GM18909 (cell line): Measurements from ENCODE around the gene WNT9A.
"Not testable (repeated sequence)": the region's sequence is repeated elsewhere in the genome, so short reads cannot be mapped to it uniquely, and the experiment has no call there.

Experiments
- ATAC-seq: cut with Tn5 transposase; IDR thresholded peaks from one replicate; pipeline ENCODE4 v1.9.1; 2021; ENCODE audit warnings: mild to moderate bottlenecking; ENCODE audit not compliant: unreplicated experiment, poor library complexity

The WNT9A gene

GRCh38 chr1:227889047-227889862 lies 58.5 kb downstream of the WNT9A start:
- ATAC-seq: no peak

GRCh38 chr1:227888404-227889046 lies 59.2 kb downstream of the WNT9A start:
- no peak for ATAC-seq

GRCh38 chr1:227887697-227888403 lies 59.9 kb downstream of the WNT9A start:
- no peak for ATAC-seq

- ATAC-seq: no peak
These were observed 60.6 kb downstream of the WNT9A start for GRCh38 chr1:227886993-227887696.

- no peak for ATAC-seq
These were observed 61.2 kb downstream of the WNT9A start for GRCh38 chr1:227886503-227886961.

- no peak for ATAC-seq
These were observed 61.9 kb downstream of the WNT9A start for GRCh38 chr1:227885648-227886502.

- ATAC-seq: no peak
These were observed 62.5 kb downstream of the WNT9A start for GRCh38 chr1:227885135-227885647.

GRCh38 chr1:227884370-227885134 lies 63.2 kb downstream of the WNT9A start:
- no peak for ATAC-seq

GRCh38 chr1:227883641-227884301 lies 64.0 kb downstream of the WNT9A start:
- ATAC-seq: no peak

- no peak for ATAC-seq
These were observed 64.6 kb downstream of the WNT9A start for GRCh38 chr1:227883073-227883520.

GRCh38 chr1:227880342-227880924 lies 67.3 kb downstream of the WNT9A start:
- ATAC-seq: no peak

- ATAC-seq: not testable (repeated sequence)
These were observed 69.9 kb downstream of the WNT9A start for GRCh38 chr1:227877810-227878209.

GRCh38 chr1:227871892-227872291 lies 75.8 kb downstream of the WNT9A start:
- ATAC-seq: not testable (repeated sequence)

GRCh38 chr1:227870366-227870765 lies 77.4 kb downstream of the WNT9A start:
- ATAC-seq: no peak

GRCh38 chr1:227869851-227870305 lies 77.9 kb downstream of the WNT9A start:
- no peak for ATAC-seq

GRCh38 chr1:227869279-227869842 lies 78.4 kb downstream of the WNT9A start:
- ATAC-seq: no peak
